ENCODE measurements around the gene ABCG4.
"Not testable (repeated sequence)": the region's sequence is repeated elsewhere in the genome, so short reads cannot be mapped to it uniquely, and the experiment has no call there.

Gene ABCG4

DNA sequence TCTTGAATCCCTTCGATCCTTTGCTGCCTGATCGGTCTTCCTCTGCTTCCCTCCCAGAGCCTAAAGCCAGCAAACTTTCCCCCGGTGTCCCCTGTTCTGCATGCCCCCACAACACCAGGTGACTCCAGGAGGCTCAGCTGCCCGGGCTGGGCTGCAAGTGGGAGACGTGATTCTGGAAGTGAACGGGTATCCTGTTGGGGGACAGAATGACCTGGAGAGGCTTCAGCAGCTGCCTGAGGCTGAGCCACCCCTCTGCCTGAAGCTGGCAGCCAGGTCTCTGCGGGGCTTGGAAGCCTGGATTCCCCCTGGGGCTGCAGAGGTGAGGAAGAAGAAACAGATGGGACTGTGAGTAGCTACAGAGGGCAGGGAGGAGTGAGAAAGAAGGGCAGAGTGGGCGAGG, 40.0 kb downstream of the ABCG4 start:
- no peak overlapping the region for H3K4me3 ChIP-seq (ENCODE audit: low read depth, low read length)
- ChIA-PET CTCF (interaction anchor here (0.8 to 11.6 kb wide), 2 partner anchors 8 to 16 kb away, joined by 4 to 77 read pairs; partner anchors contain the start of gene CBL), POLR2A (no interaction called here)
- DNase-seq (ENCODE audit: low read depth, low spot score): no peak
- TF ChIP-seq CTCF (IDR thresholded peaks at IDR 0.05; ENCODE audit: insufficient read depth, low read length, missing control alignments): no peak

- DNase-seq (ENCODE audit: low read depth, low spot score): no peak
- TF ChIP-seq CTCF (IDR thresholded peaks at IDR 0.05; ENCODE audit: insufficient read depth, low read length, missing control alignments): no peak
- CTCF ChIA-PET: interaction anchor here (0.8 to 11.6 kb wide), 3 partner anchors 8 to 20 kb away, joined by 4 to 77 read pairs (median 7); partner anchors contain the start of gene CBL
- H3K4me3 ChIP-seq (ENCODE audit: low read depth, low read length): no peak overlapping the region
- POLR2A ChIA-PET: no interaction called here
Observed at GRCh38 chr11:119189393-119189792, 40.5 kb downstream of the ABCG4 start.

DNA sequence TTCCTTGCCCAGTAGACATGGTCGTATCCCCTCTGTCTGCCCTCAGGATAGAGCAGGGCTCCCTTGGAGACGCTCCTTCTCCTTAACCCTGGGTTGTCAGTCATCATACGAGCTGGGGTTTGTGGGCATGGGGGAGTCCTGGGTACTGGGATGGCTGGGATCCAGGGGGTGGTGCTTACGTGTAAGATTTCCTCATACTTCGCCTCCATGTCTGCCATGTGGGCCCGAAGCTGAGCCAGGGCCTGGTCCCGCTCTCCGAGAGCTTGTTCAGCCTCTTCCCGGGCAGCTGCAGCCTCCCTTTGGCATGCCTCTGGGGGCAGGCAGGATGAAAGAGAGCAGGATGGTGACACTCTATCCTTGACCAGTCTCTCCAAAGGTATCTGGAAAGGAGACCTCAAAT, 41.7 kb downstream of the ABCG4 start:
- no peak for TF ChIP-seq CTCF (IDR thresholded peaks at IDR 0.05; ENCODE audit: insufficient read depth, low read length, missing control alignments)
- H3K4me3 ChIP-seq (ENCODE audit: low read depth, low read length): no peak overlapping the region
- DNase-seq (ENCODE audit: low read depth, low spot score): no peak
- POLR2A ChIA-PET: interaction anchor here (0.9 kb wide), 1 partner anchor 96 kb away, joined by 3 read pairs; a partner anchor contains a TSS
- CTCF ChIA-PET: interaction anchor here (1.2 to 11.6 kb wide), 6 partner anchors 10 to 133 kb away, joined by 3 to 77 read pairs (median 6); partner anchors contain the start of gene CBL

DNA sequence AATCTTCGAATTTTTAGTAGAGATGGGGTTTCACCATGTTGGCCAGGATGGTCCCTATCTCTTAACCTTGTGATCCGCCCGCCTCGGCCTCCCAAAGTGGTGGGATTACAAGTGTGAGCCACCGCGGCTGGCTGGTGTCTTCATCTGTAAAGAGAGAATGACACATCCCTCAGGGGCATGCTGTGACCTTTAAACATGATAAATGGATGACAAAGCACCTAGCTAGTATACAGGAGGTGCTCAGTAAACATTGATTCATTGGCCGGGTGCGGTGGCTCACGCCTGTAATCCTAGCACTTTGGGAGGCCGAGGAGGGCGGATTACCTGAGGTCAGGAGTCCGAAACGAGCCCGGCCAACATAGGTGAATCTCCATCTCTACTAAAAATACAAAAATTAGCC, 42.4 kb downstream of the ABCG4 start:
- not testable (repeated sequence) for DNase-seq (ENCODE audit: low read depth, low spot score)

DNA sequence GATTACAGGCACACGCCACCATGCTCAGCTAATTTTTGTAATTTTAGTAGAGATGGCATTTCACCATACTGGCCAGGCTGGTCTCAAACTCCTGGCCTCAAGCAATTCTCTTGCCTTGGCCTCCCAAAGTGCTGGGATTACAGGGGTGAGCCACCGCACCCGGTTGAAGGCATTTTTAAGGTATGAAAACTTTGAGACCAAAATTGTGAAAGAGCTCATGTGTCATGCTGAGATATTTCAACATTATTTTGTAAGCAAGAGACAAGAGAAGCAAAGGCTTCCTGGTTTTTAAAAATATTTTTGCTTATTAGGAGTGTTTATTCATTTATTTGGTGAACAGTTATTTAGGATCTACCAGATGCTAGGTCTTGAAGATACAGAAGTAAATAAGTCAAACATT, 43.3 kb downstream of the ABCG4 start:
- no peak for TF ChIP-seq CTCF (IDR thresholded peaks at IDR 0.05; ENCODE audit: insufficient read depth, low read length, missing control alignments)
- DNase-seq (ENCODE audit: low read depth, low spot score): no peak
- no peak overlapping the region for H3K4me3 ChIP-seq (ENCODE audit: low read depth, low read length)
- ChIA-PET POLR2A (interaction anchor here (1.2 kb wide), 1 partner anchor 23 kb away, joined by 3 read pairs; no protein-coding TSS in a partner anchor), CTCF (interaction anchor here (0.8 to 11.6 kb wide), 9 partner anchors 8 to 181 kb away, joined by 3 to 77 read pairs (median 5); partner anchors contain the start of genes CBL and VPS11)

More for the DNA sequence above, 42.4 kb downstream of the ABCG4 start:
- POLR2A ChIA-PET: interaction anchor here (1.2 kb wide), 1 partner anchor 22 kb away, joined by 3 read pairs; no protein-coding TSS in a partner anchor
- CTCF ChIA-PET: interaction anchor here (1.3 to 11.6 kb wide), 5 partner anchors 9 to 132 kb away, joined by 3 to 77 read pairs (median 7); partner anchors contain the start of gene CBL
- H3K4me3 ChIP-seq (ENCODE audit: low read depth, low read length): not testable (repeated sequence)

- CTCF ChIA-PET: interaction anchor here (1.1 to 11.6 kb wide), 6 partner anchors 7 to 131 kb away, joined by 3 to 77 read pairs (median 8); partner anchors contain the start of gene CBL
- TF ChIP-seq CTCF (IDR thresholded peaks at IDR 0.05; ENCODE audit: insufficient read depth, low read length, missing control alignments): no peak
- DNase-seq (ENCODE audit: low read depth, low spot score): no peak
- POLR2A ChIA-PET: no interaction called here
- no peak overlapping the region for H3K4me3 ChIP-seq (ENCODE audit: low read depth, low read length)
Observed at GRCh38 chr11:119193001-119193400, 44.1 kb downstream of the ABCG4 start.

DNA sequence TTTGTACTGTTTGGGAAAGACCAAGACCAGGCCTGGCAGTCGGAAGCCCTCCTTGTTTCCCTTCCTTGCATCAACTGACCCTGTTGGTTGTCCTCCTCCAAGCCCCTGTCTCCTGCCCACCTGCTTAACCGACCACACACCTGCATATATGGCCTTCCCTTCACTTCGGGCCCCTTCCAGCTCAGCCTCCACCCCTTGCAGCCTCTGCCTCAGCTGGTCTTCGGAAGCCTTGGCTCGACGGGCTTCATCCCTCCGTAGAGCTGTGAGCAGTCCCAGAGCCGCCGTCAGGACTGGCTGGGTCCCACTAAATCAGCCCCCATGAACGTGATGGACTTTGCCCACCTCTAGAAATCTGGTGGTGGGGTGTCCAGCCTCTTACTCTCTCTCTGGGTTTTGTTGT, 44.8 kb downstream of the ABCG4 start:
- H3K4me3 ChIP-seq (ENCODE audit: low read depth, low read length): no peak overlapping the region
- CTCF ChIA-PET: interaction anchor here (1.9 to 11.6 kb wide), 3 partner anchors 11 to 91 kb away, joined by 6 to 77 read pairs (median 52); partner anchors contain the start of gene CBL
- POLR2A ChIA-PET: no interaction called here
- no peak for TF ChIP-seq CTCF (IDR thresholded peaks at IDR 0.05; ENCODE audit: insufficient read depth, low read length, missing control alignments)
- no peak for DNase-seq (ENCODE audit: low read depth, low spot score)

Measured in AG04449 (cell line).